Left lung (tissue), 10 donors: ENCODE data around the gene RCAN3. TPM values are rescaled to one million over a fixed set of nuclear protein-coding genes. Genes with fewer than 3 reads are reported as not detected.

Source experiments
- ATAC-seq: fragments of 200-7000 bp; cut with Tn5 transposase; one replicate; pipeline ENCODE4 v1.9.1; 2020; ENCODE audit warnings: moderate library complexity
- DNase-seq, 4 donors: peaks; one replicate each; pipeline ENCODE4 v3.0.0-alpha.2; 2013 to 2020
- H3K27ac ChIP-seq, 2 donors: fragments of 200-600 bp; sonication (generic) in 1 of 2; one replicate each; pipeline versions ENCODE4 v1.5.0 to v1.8.0; 2020 to 2021
- H3K27me3 ChIP-seq, 2 donors: fragments of 200-600 bp; sonication (generic) in 1 of 2; one replicate each; pipeline versions ENCODE4 v1.5.0 to v1.8.0; 2020 to 2021
- H3K36me3 ChIP-seq, 2 donors: fragments of 200-600 bp; sonication (generic) in 1 of 2; one replicate each; pipeline versions ENCODE4 v1.5.0 to v1.8.0; 2020 to 2021
- H3K4me1 ChIP-seq, 2 donors: fragments of 200-600 bp; one replicate each; pipeline ENCODE4 v1.8.0; 2021
- H3K4me3 ChIP-seq, 2 donors: fragments of 200-600 bp; sonication (generic) in 1 of 2; one replicate each; pipeline versions ENCODE4 v1.5.0 to v1.8.0; 2020 to 2021; ENCODE audit warnings: mild to moderate bottlenecking in 1 of 2
- H3K9me3 ChIP-seq, 2 donors: fragments of 200-600 bp; sonication (generic) in 1 of 2; one replicate each; pipeline versions ENCODE4 v1.5.0 to v1.8.0; 2020 to 2021
- intact Hi-C, 2 donors: fragments of 100-400 bp; cut with DNase I; formaldehyde crosslinking; loops; one replicate each; pipeline versions ENCODE4 v1.11.2 to v1.14.2; 2022
- polyA plus RNA-seq, 6 donors: library from polyadenylated mRNA; unstranded; fragments of 120-200 nt; gene quantifications; one replicate each; pipeline ENCODE4 v1.2.1, GENCODE V29; 2013; ENCODE audit not compliant: insufficient read length in 6 of 6
- total RNA-seq, 2 donors: library from RNA; stranded (reverse); fragmentation: NEBNext Ultra II Directional; extraction: Animal tissue kit (Norgen Biotek cat#: 25700); gene quantifications; one replicate each; pipeline ENCODE4 v1.2.1, GENCODE V29; 2021
- TF ChIP-seq, protein P1 (sequence below), 2 donors: fragments of 200-600 bp; sonication (generic) in 1 of 2; IDR thresholded peaks; one replicate each; pipeline versions ENCODE4 v1.5.0 to v1.8.0; 2021; ENCODE audit warnings: antibody characterized with exemption in 2 of 2
- donor health status: DM: no; HTN: yes; CAD: no.
- donor health status: DM: no; HTN: no; CAD: no.

The RCAN3 gene
- total and polyA plus RNA-seq, 8 donors = 8.1 to 15.1 (median 10.9) TPM

DNA sequence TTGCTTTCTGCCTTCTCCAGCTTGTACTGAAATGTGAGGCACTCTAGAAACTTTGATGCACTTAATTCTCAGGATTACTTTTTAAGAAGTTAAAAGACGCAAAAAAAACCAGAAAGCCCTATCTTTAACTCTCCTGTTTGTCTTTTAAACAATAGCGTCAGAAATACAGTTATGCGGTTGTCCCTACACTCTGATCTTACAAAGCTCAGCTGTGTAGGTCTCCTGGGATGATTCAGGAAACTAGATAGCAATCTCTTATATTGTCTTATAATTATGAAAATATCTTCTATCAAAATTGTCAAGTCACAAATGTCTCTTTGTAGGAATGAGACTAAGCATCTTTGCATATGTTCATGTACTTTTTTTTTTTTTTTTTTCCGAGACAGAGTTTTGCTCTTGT lies 26.9 kb upstream of the RCAN3 start:
- no peak for ATAC-seq
- no peaks in the 10 kb centered on the region for H3K9me3 ChIP-seq
- no peaks in the 10 kb centered on the region for H3K36me3 ChIP-seq
- H3K27ac ChIP-seq = no peak overlapping the region
- TF ChIP-seq, protein P1, sequence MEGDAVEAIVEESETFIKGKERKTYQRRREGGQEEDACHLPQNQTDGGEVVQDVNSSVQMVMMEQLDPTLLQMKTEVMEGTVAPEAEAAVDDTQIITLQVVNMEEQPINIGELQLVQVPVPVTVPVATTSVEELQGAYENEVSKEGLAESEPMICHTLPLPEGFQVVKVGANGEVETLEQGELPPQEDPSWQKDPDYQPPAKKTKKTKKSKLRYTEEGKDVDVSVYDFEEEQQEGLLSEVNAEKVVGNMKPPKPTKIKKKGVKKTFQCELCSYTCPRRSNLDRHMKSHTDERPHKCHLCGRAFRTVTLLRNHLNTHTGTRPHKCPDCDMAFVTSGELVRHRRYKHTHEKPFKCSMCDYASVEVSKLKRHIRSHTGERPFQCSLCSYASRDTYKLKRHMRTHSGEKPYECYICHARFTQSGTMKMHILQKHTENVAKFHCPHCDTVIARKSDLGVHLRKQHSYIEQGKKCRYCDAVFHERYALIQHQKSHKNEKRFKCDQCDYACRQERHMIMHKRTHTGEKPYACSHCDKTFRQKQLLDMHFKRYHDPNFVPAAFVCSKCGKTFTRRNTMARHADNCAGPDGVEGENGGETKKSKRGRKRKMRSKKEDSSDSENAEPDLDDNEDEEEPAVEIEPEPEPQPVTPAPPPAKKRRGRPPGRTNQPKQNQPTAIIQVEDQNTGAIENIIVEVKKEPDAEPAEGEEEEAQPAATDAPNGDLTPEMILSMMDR (IDR thresholded peaks at IDR 0.05) = no peak
- intact Hi-C loops = no loop called here
- H3K4me3 ChIP-seq = no peak overlapping the region
- H3K4me1 ChIP-seq = peaks cover 0 to 2% of the 10 kb centered on the region in 2 donors
- H3K27me3 ChIP-seq = no peaks in the 10 kb centered on the region
- no peak for DNase-seq

GRCh38 chr1:24476571-24476970 lies 26.1 kb upstream of the RCAN3 start:
- intact Hi-C loops = no loop called here
- peaks cover 0 to 6% of the 10 kb centered on the region in 2 donors for H3K4me1 ChIP-seq
- TF ChIP-seq, protein P1 (IDR thresholded peaks at IDR 0.05) = no peak
- ATAC-seq (no peak), DNase-seq (no peak)
- H3K4me3 ChIP-seq = no peak overlapping the region
- no peaks in the 10 kb centered on the region for H3K9me3 ChIP-seq
- H3K27ac ChIP-seq = no peak overlapping the region
- no peaks in the 10 kb centered on the region for H3K36me3 ChIP-seq
- no peaks in the 10 kb centered on the region for H3K27me3 ChIP-seq

DNA sequence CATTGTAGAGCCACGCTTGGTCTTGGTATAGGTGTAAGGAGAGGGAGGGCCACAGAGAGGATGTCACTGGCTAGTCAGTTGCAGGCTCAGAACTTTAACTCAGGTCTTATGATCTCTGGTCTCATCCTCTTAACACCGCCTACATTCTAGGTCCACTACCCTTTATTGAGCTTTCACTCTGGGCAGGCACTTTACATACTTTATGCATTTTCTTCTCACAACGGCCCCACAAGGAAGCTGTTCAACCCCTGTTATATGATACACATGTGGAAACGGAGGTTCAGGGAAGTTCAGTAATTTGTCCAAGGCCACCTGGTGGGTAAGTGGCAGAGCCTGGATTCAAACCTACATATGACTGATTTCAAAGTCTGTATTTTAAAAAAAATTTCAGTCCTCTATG lies 25.3 kb upstream of the RCAN3 start:
- Histone ChIP-seq H3K27me3 (no peaks in the 10 kb centered on the region), H3K4me3 (no peak overlapping the region), H3K4me1 (peaks cover 0 to 6% of the 10 kb centered on the region in 2 donors), H3K36me3 (no peaks in the 10 kb centered on the region), H3K27ac (no peak overlapping the region), H3K9me3 (no peaks in the 10 kb centered on the region)
- TF ChIP-seq, protein P1 (IDR thresholded peaks at IDR 0.05) = no peak
- ATAC-seq = no peak
- intact Hi-C loops = no loop called here
- DNase-seq = no peak

- Histone ChIP-seq H3K4me3 (no peak overlapping the region), H3K27me3 (no peaks in the 10 kb centered on the region), H3K9me3 (no peaks in the 10 kb centered on the region), H3K36me3 (no peaks in the 10 kb centered on the region), H3K4me1 (peaks cover 0 to 6% of the 10 kb centered on the region in 2 donors), H3K27ac (no peak overlapping the region)
- DNase-seq (peak in 1 of 4 donors; percentile 51), ATAC-seq (peak; percentile 80)
- intact Hi-C loops = no loop called here
- TF ChIP-seq, protein P1 (IDR thresholded peaks at IDR 0.05) = no peak
These were observed 21.5 kb upstream of the RCAN3 start for GRCh38 chr1:24481101-24481500.

GRCh38 chr1:24481843-24482610 lies 20.6 kb upstream of the RCAN3 start:
- DNase-seq (no peak), ATAC-seq (no peak)
- Histone ChIP-seq H3K27me3 (no peaks in the 10 kb centered on the region), H3K4me3 (no peak overlapping the region), H3K9me3 (no peaks in the 10 kb centered on the region), H3K4me1 (peaks cover 0 to 6% of the 10 kb centered on the region in 2 donors), H3K36me3 (no peaks in the 10 kb centered on the region), H3K27ac (no peak overlapping the region)
- intact Hi-C loops = no loop called here
- TF ChIP-seq, protein P1 (IDR thresholded peaks at IDR 0.05) = no peak
